ENCODE results near the gene SLC38A10.

DNA sequence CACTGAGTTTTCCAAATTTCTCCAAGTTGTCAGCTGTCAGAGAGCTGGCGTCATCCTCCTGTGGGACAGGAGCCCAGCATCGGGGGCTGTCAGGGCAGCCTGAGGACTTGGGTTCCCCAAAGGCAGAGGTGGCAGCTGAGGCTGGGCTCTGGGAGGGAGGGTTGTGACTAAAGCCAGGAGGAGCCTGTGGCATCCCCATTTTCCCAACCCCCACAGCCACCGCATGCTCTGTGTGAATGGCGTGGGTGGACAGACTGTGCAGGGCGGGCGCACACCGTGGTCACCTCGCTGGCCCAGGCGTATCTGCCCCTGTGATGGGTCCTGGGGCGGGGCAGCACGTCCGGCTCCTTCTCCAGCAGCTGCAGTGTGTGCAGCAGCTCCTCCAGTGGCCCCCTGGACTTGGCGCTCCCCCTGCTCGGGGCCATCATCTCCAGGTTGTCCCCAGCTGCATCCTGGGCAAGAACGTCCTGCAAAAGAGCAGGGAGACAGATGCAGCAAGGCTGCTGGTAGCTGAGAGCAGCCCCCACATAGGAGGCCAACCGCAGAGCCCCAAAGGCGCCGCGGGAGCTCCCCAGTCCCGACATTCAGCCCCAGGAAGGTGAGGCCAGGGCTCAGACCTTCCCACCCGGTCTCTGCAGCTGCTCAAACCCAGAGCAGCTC lies 97.1 kb downstream of the SLC38A10 start:
- TF ChIP-seq, protein P1, sequence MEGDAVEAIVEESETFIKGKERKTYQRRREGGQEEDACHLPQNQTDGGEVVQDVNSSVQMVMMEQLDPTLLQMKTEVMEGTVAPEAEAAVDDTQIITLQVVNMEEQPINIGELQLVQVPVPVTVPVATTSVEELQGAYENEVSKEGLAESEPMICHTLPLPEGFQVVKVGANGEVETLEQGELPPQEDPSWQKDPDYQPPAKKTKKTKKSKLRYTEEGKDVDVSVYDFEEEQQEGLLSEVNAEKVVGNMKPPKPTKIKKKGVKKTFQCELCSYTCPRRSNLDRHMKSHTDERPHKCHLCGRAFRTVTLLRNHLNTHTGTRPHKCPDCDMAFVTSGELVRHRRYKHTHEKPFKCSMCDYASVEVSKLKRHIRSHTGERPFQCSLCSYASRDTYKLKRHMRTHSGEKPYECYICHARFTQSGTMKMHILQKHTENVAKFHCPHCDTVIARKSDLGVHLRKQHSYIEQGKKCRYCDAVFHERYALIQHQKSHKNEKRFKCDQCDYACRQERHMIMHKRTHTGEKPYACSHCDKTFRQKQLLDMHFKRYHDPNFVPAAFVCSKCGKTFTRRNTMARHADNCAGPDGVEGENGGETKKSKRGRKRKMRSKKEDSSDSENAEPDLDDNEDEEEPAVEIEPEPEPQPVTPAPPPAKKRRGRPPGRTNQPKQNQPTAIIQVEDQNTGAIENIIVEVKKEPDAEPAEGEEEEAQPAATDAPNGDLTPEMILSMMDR (IDR thresholded peaks at IDR 0.05; ENCODE audit: poor library complexity, severe bottlenecking), result no peak
- TF ChIP-seq EZH2 (IDR thresholded peaks at IDR 0.05; ENCODE audit: borderline replicate concordance, insufficient read depth, low read length, poor library complexity, severe bottlenecking) (no peak), MXI1 (conservative IDR thresholded peaks at IDR 0.05; ENCODE audit: poor library complexity, severe bottlenecking) (no peak), EP300 (conservative IDR thresholded peaks at IDR 0.05; ENCODE audit: poor library complexity, severe bottlenecking) (no peak)
